Measurements from ENCODE around the gene MACROD2.

MACROD2 gene

GRCh38 chr20:14948416-14948815 is 953.1 kb downstream of the MACROD2 start:
- TF ChIP-seq, protein P1, sequence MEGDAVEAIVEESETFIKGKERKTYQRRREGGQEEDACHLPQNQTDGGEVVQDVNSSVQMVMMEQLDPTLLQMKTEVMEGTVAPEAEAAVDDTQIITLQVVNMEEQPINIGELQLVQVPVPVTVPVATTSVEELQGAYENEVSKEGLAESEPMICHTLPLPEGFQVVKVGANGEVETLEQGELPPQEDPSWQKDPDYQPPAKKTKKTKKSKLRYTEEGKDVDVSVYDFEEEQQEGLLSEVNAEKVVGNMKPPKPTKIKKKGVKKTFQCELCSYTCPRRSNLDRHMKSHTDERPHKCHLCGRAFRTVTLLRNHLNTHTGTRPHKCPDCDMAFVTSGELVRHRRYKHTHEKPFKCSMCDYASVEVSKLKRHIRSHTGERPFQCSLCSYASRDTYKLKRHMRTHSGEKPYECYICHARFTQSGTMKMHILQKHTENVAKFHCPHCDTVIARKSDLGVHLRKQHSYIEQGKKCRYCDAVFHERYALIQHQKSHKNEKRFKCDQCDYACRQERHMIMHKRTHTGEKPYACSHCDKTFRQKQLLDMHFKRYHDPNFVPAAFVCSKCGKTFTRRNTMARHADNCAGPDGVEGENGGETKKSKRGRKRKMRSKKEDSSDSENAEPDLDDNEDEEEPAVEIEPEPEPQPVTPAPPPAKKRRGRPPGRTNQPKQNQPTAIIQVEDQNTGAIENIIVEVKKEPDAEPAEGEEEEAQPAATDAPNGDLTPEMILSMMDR (tag by site-specific recombination; IDR thresholded peaks at IDR 0.05) = 0 out of 2 replicates have a peak, but pooled peaks have one; percentile 34
- TF ChIP-seq, protein P2, sequence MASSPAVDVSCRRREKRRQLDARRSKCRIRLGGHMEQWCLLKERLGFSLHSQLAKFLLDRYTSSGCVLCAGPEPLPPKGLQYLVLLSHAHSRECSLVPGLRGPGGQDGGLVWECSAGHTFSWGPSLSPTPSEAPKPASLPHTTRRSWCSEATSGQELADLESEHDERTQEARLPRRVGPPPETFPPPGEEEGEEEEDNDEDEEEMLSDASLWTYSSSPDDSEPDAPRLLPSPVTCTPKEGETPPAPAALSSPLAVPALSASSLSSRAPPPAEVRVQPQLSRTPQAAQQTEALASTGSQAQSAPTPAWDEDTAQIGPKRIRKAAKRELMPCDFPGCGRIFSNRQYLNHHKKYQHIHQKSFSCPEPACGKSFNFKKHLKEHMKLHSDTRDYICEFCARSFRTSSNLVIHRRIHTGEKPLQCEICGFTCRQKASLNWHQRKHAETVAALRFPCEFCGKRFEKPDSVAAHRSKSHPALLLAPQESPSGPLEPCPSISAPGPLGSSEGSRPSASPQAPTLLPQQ (tag by site-specific recombination; IDR thresholded peaks at IDR 0.05) = no peak
- Histone ChIP-seq H3K4me1 (ENCODE audit: control insufficient read depth, insufficient read depth, low read length) (no peaks in the 10 kb centered on the region), H3K36me3 (ENCODE audit: control insufficient read depth in 2 of 2, insufficient read depth in 1 of 2, low read length in 2 of 2) (no peaks in the 10 kb centered on the region), H3K4me3 (ENCODE audit: low read depth, low read length) (no peak overlapping the region), H3K9me3 (ENCODE audit: control insufficient read depth, insufficient read depth, low read depth, low read length) (no peaks in the 10 kb centered on the region), H3K27ac (ENCODE audit: extremely low read depth, low read depth, low read length) (no peak overlapping the region)
- ChIA-PET CTCF (interaction anchor here (0.7 to 1.3 kb wide), 5 partner anchors 10 to 803 kb away, joined by 3 to 4 read pairs (median 4); partner anchors contain the start of gene FLRT3), POLR2A (no interaction called here)

DNA sequence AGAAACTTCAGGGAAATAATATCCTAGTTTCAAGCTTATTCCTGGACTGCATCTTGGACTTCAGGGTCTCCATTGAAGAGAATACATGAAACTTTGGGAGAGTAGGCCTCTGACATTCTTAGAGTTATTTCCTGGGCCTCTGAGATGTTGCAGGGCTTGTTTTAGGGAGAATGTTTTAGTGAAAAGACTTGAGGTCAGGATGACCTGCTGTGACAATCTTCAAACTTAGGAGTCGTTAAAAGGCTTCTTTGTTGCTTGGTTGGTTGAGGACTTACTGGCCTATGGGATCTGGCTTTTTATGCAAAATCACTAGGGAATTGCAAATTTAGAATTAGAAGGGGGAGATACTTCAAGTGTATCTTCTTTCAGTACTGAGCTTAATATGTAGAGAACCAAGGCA is 955.3 kb downstream of the MACROD2 start:
- Histone ChIP-seq H3K9me3 (ENCODE audit: control insufficient read depth, insufficient read depth, low read depth, low read length) (no peaks in the 10 kb centered on the region), H3K27ac (ENCODE audit: extremely low read depth, low read depth, low read length) (no peak overlapping the region), H3K36me3 (ENCODE audit: control insufficient read depth in 2 of 2, insufficient read depth in 1 of 2, low read length in 2 of 2) (no peaks in the 10 kb centered on the region), H3K4me3 (ENCODE audit: low read depth, low read length) (no peak overlapping the region), H3K4me1 (ENCODE audit: control insufficient read depth, insufficient read depth, low read length) (peaks cover 4% of the 10 kb centered on the region)
- TF ChIP-seq ZFP69B (tag by site-specific recombination; IDR thresholded peaks at IDR 0.05) (no peak), ZBTB10 (tag by site-specific recombination; IDR thresholded peaks at IDR 0.05) (no peak), ZNF324 (tag by site-specific recombination; IDR thresholded peaks at IDR 0.05) (no peak), HOXC10 (CRISPR knock-in tag; IDR thresholded peaks at IDR 0.05) (no peak), ZNF530 (tag by site-specific recombination; IDR thresholded peaks at IDR 0.05; ENCODE audit: low read depth) (no peak), ZNF19 (tag by site-specific recombination; IDR thresholded peaks at IDR 0.05; ENCODE audit: low read depth) (no peak), KLF1 (tag by site-specific recombination; IDR thresholded peaks at IDR 0.05) (no peak), GLI2 (tag by site-specific recombination; IDR thresholded peaks at IDR 0.05; ENCODE audit: borderline replicate concordance, low read depth) (no peak), HIC1 (tag by site-specific recombination; IDR thresholded peaks at IDR 0.05) (no peak), GFI1B (tag by site-specific recombination; IDR thresholded peaks at IDR 0.05) (no peak), ZNF2 (tag by site-specific recombination; IDR thresholded peaks at IDR 0.05) (no peak), ZNF335 (tag by site-specific recombination; conservative IDR thresholded peaks at IDR 0.05) (no peak), ZNF654 (tag by site-specific recombination; IDR thresholded peaks at IDR 0.05; ENCODE audit: low read depth) (no peak), ZNF114 (tag by site-specific recombination; IDR thresholded peaks at IDR 0.05) (no peak), ZNF24 (tag by site-specific recombination; IDR thresholded peaks at IDR 0.05) (no peak), ZFP41 (tag by site-specific recombination; IDR thresholded peaks at IDR 0.05; ENCODE audit: borderline replicate concordance) (no peak), ZNF555 (tag by site-specific recombination; conservative IDR thresholded peaks at IDR 0.05) (no peak)
- TF ChIP-seq, protein P3, sequence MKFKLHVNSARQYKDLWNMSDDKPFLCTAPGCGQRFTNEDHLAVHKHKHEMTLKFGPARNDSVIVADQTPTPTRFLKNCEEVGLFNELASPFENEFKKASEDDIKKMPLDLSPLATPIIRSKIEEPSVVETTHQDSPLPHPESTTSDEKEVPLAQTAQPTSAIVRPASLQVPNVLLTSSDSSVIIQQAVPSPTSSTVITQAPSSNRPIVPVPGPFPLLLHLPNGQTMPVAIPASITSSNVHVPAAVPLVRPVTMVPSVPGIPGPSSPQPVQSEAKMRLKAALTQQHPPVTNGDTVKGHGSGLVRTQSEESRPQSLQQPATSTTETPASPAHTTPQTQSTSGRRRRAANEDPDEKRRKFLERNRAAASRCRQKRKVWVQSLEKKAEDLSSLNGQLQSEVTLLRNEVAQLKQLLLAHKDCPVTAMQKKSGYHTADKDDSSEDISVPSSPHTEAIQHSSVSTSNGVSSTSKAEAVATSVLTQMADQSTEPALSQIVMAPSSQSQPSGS (tag by site-specific recombination; IDR thresholded peaks at IDR 0.05; ENCODE audit: low read depth) = no peak
- TF ChIP-seq, protein P1 (tag by site-specific recombination; IDR thresholded peaks at IDR 0.05) = no peak
- TF ChIP-seq, protein P4, sequence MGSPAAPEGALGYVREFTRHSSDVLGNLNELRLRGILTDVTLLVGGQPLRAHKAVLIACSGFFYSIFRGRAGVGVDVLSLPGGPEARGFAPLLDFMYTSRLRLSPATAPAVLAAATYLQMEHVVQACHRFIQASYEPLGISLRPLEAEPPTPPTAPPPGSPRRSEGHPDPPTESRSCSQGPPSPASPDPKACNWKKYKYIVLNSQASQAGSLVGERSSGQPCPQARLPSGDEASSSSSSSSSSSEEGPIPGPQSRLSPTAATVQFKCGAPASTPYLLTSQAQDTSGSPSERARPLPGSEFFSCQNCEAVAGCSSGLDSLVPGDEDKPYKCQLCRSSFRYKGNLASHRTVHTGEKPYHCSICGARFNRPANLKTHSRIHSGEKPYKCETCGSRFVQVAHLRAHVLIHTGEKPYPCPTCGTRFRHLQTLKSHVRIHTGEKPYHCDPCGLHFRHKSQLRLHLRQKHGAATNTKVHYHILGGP (tag by site-specific recombination; IDR thresholded peaks at IDR 0.05) = no peak
- CTCF ChIA-PET = interaction anchor here (0.6 kb wide), 1 partner anchor 599 kb away, joined by 5 read pairs; no protein-coding TSS in a partner anchor
- POLR2A ChIA-PET = no interaction called here
